Esophagus muscularis mucosa (tissue), 2 donors: ENCODE results near the gene ANXA8L1.
"Not testable (repeated sequence)": the region's sequence is repeated elsewhere in the genome, so short reads cannot be mapped to it uniquely, and the experiment has no call there.

Experiments used
- EP300 ChIP-seq: sonication (generic); formaldehyde crosslinking; IDR thresholded peaks from one replicate; pipeline ENCODE4 v1.6.1; 2017; ENCODE audit warnings: antibody characterized with exemption
- POLR2A ChIP-seq: fragments of 450-650 bp; IDR thresholded peaks from one replicate; pipeline ENCODE4 v1.6.1; 2017; ENCODE audit warnings: antibody characterized with exemption, moderate library complexity, mild to moderate bottlenecking, low read depth

DNA sequence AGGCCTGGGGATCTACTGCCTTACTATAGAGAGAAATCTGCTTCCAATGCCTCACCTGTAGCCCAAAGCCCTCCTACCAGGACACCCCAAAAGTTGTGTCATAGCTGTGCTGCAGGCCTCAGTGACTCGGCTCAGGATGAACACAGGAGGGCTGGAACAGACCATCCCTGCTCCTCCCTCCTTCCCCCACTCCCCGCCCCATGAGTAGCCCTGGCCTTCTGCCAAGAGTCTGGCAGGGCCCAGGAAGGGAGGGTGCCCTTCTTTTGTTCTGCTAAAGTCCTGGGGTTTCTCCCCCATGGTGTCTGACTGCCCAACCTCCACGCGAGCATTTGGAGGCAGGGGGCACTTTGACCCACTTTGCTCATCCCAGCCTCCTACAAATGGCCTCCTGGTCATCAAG is 65.4 kb downstream of the ANXA8L1 start:
- not testable (repeated sequence) for TF ChIP-seq EP300, POLR2A
